Lower lobe of right lung (tissue), 2 donors: ENCODE data around the gene ACAD8. TPM values are rescaled to one million over a fixed set of nuclear protein-coding genes. Genes with fewer than 3 reads are reported as not detected.

Experiments
- ATAC-seq, 2 donors: fragments of 200-7000 bp; cut with Tn5 transposase; one replicate each; pipeline ENCODE4 v1.9.1; 2020 to 2022; ENCODE audit warnings: mild to moderate bottlenecking in 2 of 2, moderate library complexity in 2 of 2
- DNase-seq: peaks from one replicate; pipeline ENCODE4 v3.0.0-alpha.2; 2020
- H3K27ac ChIP-seq: fragments of 200-600 bp; one replicate; pipeline ENCODE4 v1.8.0; 2022
- H3K27me3 ChIP-seq: fragments of 200-600 bp; one replicate; pipeline ENCODE4 v1.8.0; 2022; ENCODE audit warnings: low read depth
- H3K36me3 ChIP-seq: fragments of 200-600 bp; one replicate; pipeline ENCODE4 v1.8.0; 2022; ENCODE audit warnings: mild to moderate bottlenecking
- H3K4me1 ChIP-seq: fragments of 200-600 bp; one replicate; pipeline ENCODE4 v1.8.0; 2022
- H3K4me3 ChIP-seq: fragments of 200-600 bp; one replicate; pipeline ENCODE4 v1.8.0; 2022; ENCODE audit warnings: mild to moderate bottlenecking
- H3K9me3 ChIP-seq: fragments of 200-600 bp; one replicate; pipeline ENCODE4 v1.8.0; 2022
- intact Hi-C: fragments of 100-400 bp; cut with DNase I; formaldehyde crosslinking; loops from one replicate; pipeline ENCODE4 v1.11.0; 2022
- total RNA-seq: library from RNA; stranded (reverse); fragmentation: NEBNext Ultra II Directional; extraction: Animal tissue kit (Norgen Biotek cat#: 25700); gene quantifications from one replicate; pipeline ENCODE4 v1.2.1, GENCODE V29; 2021
- TF ChIP-seq, protein P1 (sequence below): fragments of 200-600 bp; IDR thresholded peaks from one replicate; pipeline ENCODE4 v1.8.0; 2022; ENCODE audit warnings: antibody characterized with exemption, mild to moderate bottlenecking
- donor health status: DM: no; HTN: yes; CAD: no; lungs with severe emphysema.

The ACAD8 gene
- total RNA-seq, 1 donor from 2014 or later: 33.9 TPM

DNA sequence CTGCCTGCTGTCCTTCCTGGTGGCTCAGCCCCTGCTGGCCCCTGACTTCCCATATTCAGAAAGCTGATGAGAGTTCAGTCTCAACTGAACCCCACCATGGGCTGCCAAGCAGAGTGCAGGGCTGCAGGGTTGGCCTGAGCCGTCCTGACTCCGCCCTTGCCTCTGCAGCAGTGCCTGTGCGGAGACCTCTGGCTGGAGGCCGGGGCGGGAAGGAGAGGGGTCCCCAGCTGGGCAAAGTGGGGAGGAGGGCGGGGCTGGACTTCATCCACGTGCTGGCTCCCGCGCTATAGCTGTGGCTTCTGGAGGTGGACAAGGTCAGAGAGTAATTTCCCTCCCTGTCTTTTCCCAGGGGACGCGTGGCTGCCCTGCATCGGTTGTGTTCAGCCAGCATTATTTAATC is 36.4 kb downstream of the ACAD8 start:
- DNase-seq: no peak
- peak in 1 of 2 donors; percentile 47 for ATAC-seq

GRCh38 chr11:134290646-134291045 is 37.3 kb downstream of the ACAD8 start:
- Histone ChIP-seq H3K4me1 (no peaks in the 10 kb centered on the region), H3K27me3 (no peaks in the 10 kb centered on the region), H3K36me3 (no peaks in the 10 kb centered on the region), H3K27ac (no peak overlapping the region), H3K9me3 (no peaks in the 10 kb centered on the region), H3K4me3 (no peak overlapping the region)
- TF ChIP-seq, protein P1, sequence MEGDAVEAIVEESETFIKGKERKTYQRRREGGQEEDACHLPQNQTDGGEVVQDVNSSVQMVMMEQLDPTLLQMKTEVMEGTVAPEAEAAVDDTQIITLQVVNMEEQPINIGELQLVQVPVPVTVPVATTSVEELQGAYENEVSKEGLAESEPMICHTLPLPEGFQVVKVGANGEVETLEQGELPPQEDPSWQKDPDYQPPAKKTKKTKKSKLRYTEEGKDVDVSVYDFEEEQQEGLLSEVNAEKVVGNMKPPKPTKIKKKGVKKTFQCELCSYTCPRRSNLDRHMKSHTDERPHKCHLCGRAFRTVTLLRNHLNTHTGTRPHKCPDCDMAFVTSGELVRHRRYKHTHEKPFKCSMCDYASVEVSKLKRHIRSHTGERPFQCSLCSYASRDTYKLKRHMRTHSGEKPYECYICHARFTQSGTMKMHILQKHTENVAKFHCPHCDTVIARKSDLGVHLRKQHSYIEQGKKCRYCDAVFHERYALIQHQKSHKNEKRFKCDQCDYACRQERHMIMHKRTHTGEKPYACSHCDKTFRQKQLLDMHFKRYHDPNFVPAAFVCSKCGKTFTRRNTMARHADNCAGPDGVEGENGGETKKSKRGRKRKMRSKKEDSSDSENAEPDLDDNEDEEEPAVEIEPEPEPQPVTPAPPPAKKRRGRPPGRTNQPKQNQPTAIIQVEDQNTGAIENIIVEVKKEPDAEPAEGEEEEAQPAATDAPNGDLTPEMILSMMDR: no peak
- intact Hi-C loops: no loop called here
- DNase-seq: no peak
- ATAC-seq: no peak

More for the DNA sequence above, 36.4 kb downstream of the ACAD8 start:
- H3K27me3 ChIP-seq: no peaks in the 10 kb centered on the region
- intact Hi-C loops: no loop called here
- H3K27ac ChIP-seq: no peak overlapping the region
- no peak overlapping the region for H3K4me3 ChIP-seq
- H3K9me3 ChIP-seq: no peaks in the 10 kb centered on the region
- H3K4me1 ChIP-seq: no peaks in the 10 kb centered on the region
- no peaks in the 10 kb centered on the region for H3K36me3 ChIP-seq
- TF ChIP-seq, protein P1: no peak

DNA sequence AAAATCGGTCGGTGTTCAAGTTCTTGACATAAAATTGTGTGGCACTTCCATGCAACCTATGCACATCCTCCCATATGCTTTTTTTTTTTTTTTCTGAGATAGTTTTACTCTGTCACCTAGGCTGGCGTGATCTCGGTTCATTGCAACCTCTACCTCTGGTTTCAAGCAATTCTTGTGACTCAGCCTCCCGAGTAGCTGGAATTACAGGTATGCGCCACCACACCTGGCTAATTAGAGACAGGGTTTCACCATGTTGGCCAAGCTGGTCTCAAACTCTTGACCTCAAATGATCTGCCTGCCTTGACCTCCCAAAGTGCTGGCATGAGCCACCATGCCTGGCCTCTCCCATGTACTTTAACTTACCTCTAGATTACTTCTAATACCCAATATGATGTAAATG is 37.8 kb downstream of the ACAD8 start:
- H3K4me3 ChIP-seq: no peak overlapping the region
- no peak for DNase-seq
- TF ChIP-seq, protein P1: no peak
- H3K9me3 ChIP-seq: no peaks in the 10 kb centered on the region
- intact Hi-C loops: no loop called here
- no peaks in the 10 kb centered on the region for H3K36me3 ChIP-seq
- no peak overlapping the region for H3K27ac ChIP-seq
- H3K4me1 ChIP-seq: no peaks in the 10 kb centered on the region
- no peaks in the 10 kb centered on the region for H3K27me3 ChIP-seq
- ATAC-seq: no peak

DNA sequence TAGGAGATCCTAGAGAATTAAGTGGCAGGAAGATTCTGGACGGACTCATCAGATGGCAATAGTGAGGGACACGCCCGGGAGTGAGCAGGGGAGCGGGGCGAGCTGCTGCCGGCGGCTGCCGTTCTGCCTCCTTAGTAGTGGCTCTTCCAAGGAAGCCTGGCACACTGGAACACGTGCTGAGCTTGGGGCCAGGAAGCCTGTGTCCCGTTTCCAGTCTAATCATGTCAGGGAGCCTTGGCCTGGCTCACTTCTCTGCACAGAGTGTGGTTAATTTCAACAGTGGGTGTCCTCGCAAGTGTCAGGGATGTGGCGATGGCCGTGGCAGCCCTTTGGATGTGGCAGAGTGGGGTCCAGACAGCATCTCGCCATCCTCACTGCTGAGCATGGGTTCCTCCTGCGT is 39.3 kb downstream of the ACAD8 start:
- DNase-seq (no peak), ATAC-seq (peak in 1 of 2 donors; percentile 15)
- Histone ChIP-seq H3K27me3 (no peaks in the 10 kb centered on the region), H3K4me1 (no peaks in the 10 kb centered on the region), H3K9me3 (no peaks in the 10 kb centered on the region), H3K27ac (no peak overlapping the region), H3K4me3 (no peak overlapping the region), H3K36me3 (no peaks in the 10 kb centered on the region)
- intact Hi-C loops: no loop called here
- TF ChIP-seq, protein P1: no peak

- intact Hi-C loops: no loop called here
- Histone ChIP-seq H3K36me3 (no peaks in the 10 kb centered on the region), H3K27ac (no peak overlapping the region), H3K9me3 (no peaks in the 10 kb centered on the region), H3K27me3 (no peaks in the 10 kb centered on the region), H3K4me1 (no peaks in the 10 kb centered on the region), H3K4me3 (no peak overlapping the region)
- no peak for ATAC-seq
- DNase-seq: no peak
- TF ChIP-seq, protein P1: no peak
Observed at GRCh38 chr11:134293119-134294113, 40.0 kb downstream of the ACAD8 start.
